ENCODE data around the gene MYH10.

MYH10 gene

GRCh38 chr17:8647956-8648355 lies 17.4 kb upstream of the MYH10 start:
- DNase-seq: no peak

- DNase-seq: no peak
Measured at GRCh38 chr17:8647202-8647601, 16.7 kb upstream of the MYH10 start.

- no peak for DNase-seq
Measured at GRCh38 chr17:8644507-8644902, 14.0 kb upstream of the MYH10 start.

- DNase-seq: no peak
Measured at GRCh38 chr17:8643855-8644506, 13.5 kb upstream of the MYH10 start.

GRCh38 chr17:8639709-8640108 lies 9.2 kb upstream of the MYH10 start:
- DNase-seq: no peak

- DNase-seq: no peak
Measured at GRCh38 chr17:8632061-8632460, 1.5 kb upstream of the MYH10 start.

- DNase-seq: no peak
Measured at GRCh38 chr17:8631554-8631877, 991 bp upstream of the MYH10 start.

GRCh38 chr17:8630802-8631553 lies 453 bp upstream of the MYH10 start:
- DNase-seq: peak; percentile 95

- DNase-seq: peak; percentile 36
Measured at GRCh38 chr17:8629371-8630226, 926 bp downstream of the MYH10 start.

GRCh38 chr17:8628609-8629169 lies 1.8 kb downstream of the MYH10 start:
- DNase-seq: no peak

GRCh38 chr17:8628172-8628571 lies 2.4 kb downstream of the MYH10 start:
- no peak for DNase-seq

GRCh38 chr17:8623591-8623990 lies 6.9 kb downstream of the MYH10 start:
- no peak for DNase-seq

- DNase-seq: no peak
Measured at GRCh38 chr17:8622191-8622590, 8.3 kb downstream of the MYH10 start.

GRCh38 chr17:8621585-8621984 lies 8.9 kb downstream of the MYH10 start:
- peak; percentile 11 for DNase-seq

- DNase-seq: no peak
Measured at GRCh38 chr17:8619294-8619693, 11.2 kb downstream of the MYH10 start.

GRCh38 chr17:8618825-8619224 lies 11.7 kb downstream of the MYH10 start:
- DNase-seq: no peak

- DNase-seq: no peak
Measured at GRCh38 chr17:8614988-8615387, 15.5 kb downstream of the MYH10 start.

- no peak for DNase-seq
Measured at GRCh38 chr17:8611619-8612298, 18.8 kb downstream of the MYH10 start.

GRCh38 chr17:8611137-8611536 lies 19.4 kb downstream of the MYH10 start:
- no peak for DNase-seq

- DNase-seq: no peak
Measured at GRCh38 chr17:8610558-8610957, 20.0 kb downstream of the MYH10 start.

- DNase-seq: no peak
Measured at GRCh38 chr17:8609910-8610309, 20.6 kb downstream of the MYH10 start.

- DNase-seq: no peak
Measured at GRCh38 chr17:8608001-8608400, 22.5 kb downstream of the MYH10 start.

- DNase-seq: no peak
Measured at GRCh38 chr17:8606401-8606800, 24.1 kb downstream of the MYH10 start.

Data from activated CD4-positive, alpha-beta T cell treated with anti-CD3 and anti-CD28 coated beads for 48 hours (primary cell).